ENCODE data around the gene DENND6B.

DENND6B gene

GRCh38 chr22:50289942-50290630 lies 36.7 kb downstream of the DENND6B start:
- 96% methylated on average over 37 of the region's 37 CpGs for WGBS

GRCh38 chr22:50289151-50289941 lies 37.5 kb downstream of the DENND6B start:
- no peak overlapping the region for H3K4me3 ChIP-seq (ENCODE audit: low read length)
- peaks cover 17% of the 10 kb centered on the region for H3K4me1 ChIP-seq (ENCODE audit: insufficient read depth, low read length)
- H3K9ac ChIP-seq (ENCODE audit: low read depth, low read length) = no peak overlapping the region
- no peak overlapping the region for H3K27ac ChIP-seq (ENCODE audit: low read depth, low read length)
- WGBS = 96% methylated on average over 57 of the region's 57 CpGs
- H3K36me3 ChIP-seq (ENCODE audit: insufficient read depth, low read length) = peaks cover 33% of the 10 kb centered on the region
- no peaks in the 10 kb centered on the region for H3K27me3 ChIP-seq (ENCODE audit: insufficient read depth, low read length)
- H3K9me3 ChIP-seq (ENCODE audit: insufficient read depth, low read depth, low read length) = no peaks in the 10 kb centered on the region

More at GRCh38 chr22:50289942-50290630, 36.7 kb downstream of the DENND6B start:
- H3K36me3 ChIP-seq (ENCODE audit: insufficient read depth, low read length) = peaks cover 33% of the 10 kb centered on the region
- H3K9ac ChIP-seq (ENCODE audit: low read depth, low read length) = no peak overlapping the region
- H3K4me1 ChIP-seq (ENCODE audit: insufficient read depth, low read length) = peaks cover 18% of the 10 kb centered on the region
- no peaks in the 10 kb centered on the region for H3K27me3 ChIP-seq (ENCODE audit: insufficient read depth, low read length)
- no peaks in the 10 kb centered on the region for H3K9me3 ChIP-seq (ENCODE audit: insufficient read depth, low read depth, low read length)
- no peak overlapping the region for H3K27ac ChIP-seq (ENCODE audit: low read depth, low read length)
- H3K4me3 ChIP-seq (ENCODE audit: low read length) = no peak overlapping the region

GRCh38 chr22:50287731-50288130 lies 39.1 kb downstream of the DENND6B start:
- no peaks in the 10 kb centered on the region for H3K9me3 ChIP-seq (ENCODE audit: insufficient read depth, low read depth, low read length)
- H3K36me3 ChIP-seq (ENCODE audit: insufficient read depth, low read length) = peaks cover 42% of the 10 kb centered on the region
- WGBS = 96% methylated on average over 31 of the region's 31 CpGs
- H3K27ac ChIP-seq (ENCODE audit: low read depth, low read length) = no peak overlapping the region
- peaks cover 4% of the 10 kb centered on the region for H3K4me1 ChIP-seq (ENCODE audit: insufficient read depth, low read length)
- H3K27me3 ChIP-seq (ENCODE audit: insufficient read depth, low read length) = no peaks in the 10 kb centered on the region
- H3K9ac ChIP-seq (ENCODE audit: low read depth, low read length) = no peak overlapping the region
- no peak overlapping the region for H3K4me3 ChIP-seq (ENCODE audit: low read length)

- Histone ChIP-seq H3K4me1 (ENCODE audit: insufficient read depth, low read length) (no peaks in the 10 kb centered on the region), H3K36me3 (ENCODE audit: insufficient read depth, low read length) (peaks cover 51% of the 10 kb centered on the region), H3K27me3 (ENCODE audit: insufficient read depth, low read length) (no peaks in the 10 kb centered on the region), H3K4me3 (ENCODE audit: low read length) (no peak overlapping the region), H3K27ac (ENCODE audit: low read depth, low read length) (no peak overlapping the region), H3K9me3 (ENCODE audit: insufficient read depth, low read depth, low read length) (no peaks in the 10 kb centered on the region), H3K9ac (ENCODE audit: low read depth, low read length) (no peak overlapping the region)
- WGBS = 96% methylated on average over 40 of the region's 40 CpGs
Measured at GRCh38 chr22:50286701-50287318, 40.0 kb downstream of the DENND6B start.

- H3K9me3 ChIP-seq (ENCODE audit: insufficient read depth, low read depth, low read length) = no peaks in the 10 kb centered on the region
- no peak overlapping the region for H3K27ac ChIP-seq (ENCODE audit: low read depth, low read length)
- H3K4me3 ChIP-seq (ENCODE audit: low read length) = no peak overlapping the region
- no peaks in the 10 kb centered on the region for H3K4me1 ChIP-seq (ENCODE audit: insufficient read depth, low read length)
- H3K27me3 ChIP-seq (ENCODE audit: insufficient read depth, low read length) = no peaks in the 10 kb centered on the region
- WGBS = 94% methylated on average over 21 of the region's 21 CpGs
- no peak overlapping the region for H3K9ac ChIP-seq (ENCODE audit: low read depth, low read length)
- peaks cover 56% of the 10 kb centered on the region for H3K36me3 ChIP-seq (ENCODE audit: insufficient read depth, low read length)
Measured at GRCh38 chr22:50286275-50286674, 40.5 kb downstream of the DENND6B start.

- no peak overlapping the region for H3K27ac ChIP-seq (ENCODE audit: low read depth, low read length)
- H3K36me3 ChIP-seq (ENCODE audit: insufficient read depth, low read length) = peaks cover 62% of the 10 kb centered on the region
- 96% methylated on average over 28 of the region's 34 CpGs for WGBS
- H3K9me3 ChIP-seq (ENCODE audit: insufficient read depth, low read depth, low read length) = no peaks in the 10 kb centered on the region
- H3K4me3 ChIP-seq (ENCODE audit: low read length) = no peak overlapping the region
- no peaks in the 10 kb centered on the region for H3K4me1 ChIP-seq (ENCODE audit: insufficient read depth, low read length)
- H3K27me3 ChIP-seq (ENCODE audit: insufficient read depth, low read length) = no peaks in the 10 kb centered on the region
- H3K9ac ChIP-seq (ENCODE audit: low read depth, low read length) = no peak overlapping the region
Measured at GRCh38 chr22:50285568-50286229, 41.1 kb downstream of the DENND6B start.

GRCh38 chr22:50284479-50284878 lies 42.3 kb downstream of the DENND6B start:
- 91% methylated on average over 13 of the region's 13 CpGs for WGBS
- H3K27me3 ChIP-seq (ENCODE audit: insufficient read depth, low read length) = no peaks in the 10 kb centered on the region
- no peaks in the 10 kb centered on the region for H3K4me1 ChIP-seq (ENCODE audit: insufficient read depth, low read length)
- H3K36me3 ChIP-seq (ENCODE audit: insufficient read depth, low read length) = peaks cover 63% of the 10 kb centered on the region
- no peak overlapping the region for H3K9ac ChIP-seq (ENCODE audit: low read depth, low read length)
- no peak overlapping the region for H3K4me3 ChIP-seq (ENCODE audit: low read length)
- no peaks in the 10 kb centered on the region for H3K9me3 ChIP-seq (ENCODE audit: insufficient read depth, low read depth, low read length)
- H3K27ac ChIP-seq (ENCODE audit: low read depth, low read length) = no peak overlapping the region

- peaks cover 63% of the 10 kb centered on the region for H3K36me3 ChIP-seq (ENCODE audit: insufficient read depth, low read length)
- H3K27ac ChIP-seq (ENCODE audit: low read depth, low read length) = no peak overlapping the region
- no peak overlapping the region for H3K9ac ChIP-seq (ENCODE audit: low read depth, low read length)
- no peak overlapping the region for H3K4me3 ChIP-seq (ENCODE audit: low read length)
- no peaks in the 10 kb centered on the region for H3K4me1 ChIP-seq (ENCODE audit: insufficient read depth, low read length)
- H3K27me3 ChIP-seq (ENCODE audit: insufficient read depth, low read length) = no peaks in the 10 kb centered on the region
- WGBS = 96% methylated on average over 30 of the region's 30 CpGs
- no peaks in the 10 kb centered on the region for H3K9me3 ChIP-seq (ENCODE audit: insufficient read depth, low read depth, low read length)
Measured at GRCh38 chr22:50283821-50284220, 43.0 kb downstream of the DENND6B start.

- Histone ChIP-seq H3K9me3 (ENCODE audit: insufficient read depth, low read depth, low read length) (no peaks in the 10 kb centered on the region), H3K4me3 (ENCODE audit: low read length) (no peak overlapping the region), H3K4me1 (ENCODE audit: insufficient read depth, low read length) (no peaks in the 10 kb centered on the region), H3K9ac (ENCODE audit: low read depth, low read length) (no peak overlapping the region), H3K27ac (ENCODE audit: low read depth, low read length) (no peak overlapping the region), H3K27me3 (ENCODE audit: insufficient read depth, low read length) (no peaks in the 10 kb centered on the region), H3K36me3 (ENCODE audit: insufficient read depth, low read length) (peaks cover 69% of the 10 kb centered on the region)
- WGBS = 96% methylated on average over 45 of the region's 45 CpGs
Measured at GRCh38 chr22:50282361-50283155, 44.3 kb downstream of the DENND6B start.

GRCh38 chr22:50281957-50282356 lies 44.9 kb downstream of the DENND6B start:
- no peaks in the 10 kb centered on the region for H3K27me3 ChIP-seq (ENCODE audit: insufficient read depth, low read length)
- H3K27ac ChIP-seq (ENCODE audit: low read depth, low read length) = no peak overlapping the region
- peaks cover 75% of the 10 kb centered on the region for H3K36me3 ChIP-seq (ENCODE audit: insufficient read depth, low read length)
- H3K9me3 ChIP-seq (ENCODE audit: insufficient read depth, low read depth, low read length) = no peaks in the 10 kb centered on the region
- H3K9ac ChIP-seq (ENCODE audit: low read depth, low read length) = no peak overlapping the region
- no peak overlapping the region for H3K4me3 ChIP-seq (ENCODE audit: low read length)
- H3K4me1 ChIP-seq (ENCODE audit: insufficient read depth, low read length) = no peaks in the 10 kb centered on the region
- WGBS = 95% methylated on average over 25 of the region's 25 CpGs
